Cerebellar cortex (tissue), 1 donor: ENCODE measurements around the gene SPOP.
"Not testable (repeated sequence)": the region's sequence is repeated elsewhere in the genome, so short reads cannot be mapped to it uniquely, and the experiment has no call there.

Experiments
- DNase-seq: peaks from one replicate; pipeline ENCODE4 v3.0.0-alpha.2; 2015; ENCODE audit warnings: low spot score

SPOP gene

GRCh38 chr17:49695698-49696232 lies 17.9 kb upstream of the SPOP start:
- DNase-seq = no peak

DNA sequence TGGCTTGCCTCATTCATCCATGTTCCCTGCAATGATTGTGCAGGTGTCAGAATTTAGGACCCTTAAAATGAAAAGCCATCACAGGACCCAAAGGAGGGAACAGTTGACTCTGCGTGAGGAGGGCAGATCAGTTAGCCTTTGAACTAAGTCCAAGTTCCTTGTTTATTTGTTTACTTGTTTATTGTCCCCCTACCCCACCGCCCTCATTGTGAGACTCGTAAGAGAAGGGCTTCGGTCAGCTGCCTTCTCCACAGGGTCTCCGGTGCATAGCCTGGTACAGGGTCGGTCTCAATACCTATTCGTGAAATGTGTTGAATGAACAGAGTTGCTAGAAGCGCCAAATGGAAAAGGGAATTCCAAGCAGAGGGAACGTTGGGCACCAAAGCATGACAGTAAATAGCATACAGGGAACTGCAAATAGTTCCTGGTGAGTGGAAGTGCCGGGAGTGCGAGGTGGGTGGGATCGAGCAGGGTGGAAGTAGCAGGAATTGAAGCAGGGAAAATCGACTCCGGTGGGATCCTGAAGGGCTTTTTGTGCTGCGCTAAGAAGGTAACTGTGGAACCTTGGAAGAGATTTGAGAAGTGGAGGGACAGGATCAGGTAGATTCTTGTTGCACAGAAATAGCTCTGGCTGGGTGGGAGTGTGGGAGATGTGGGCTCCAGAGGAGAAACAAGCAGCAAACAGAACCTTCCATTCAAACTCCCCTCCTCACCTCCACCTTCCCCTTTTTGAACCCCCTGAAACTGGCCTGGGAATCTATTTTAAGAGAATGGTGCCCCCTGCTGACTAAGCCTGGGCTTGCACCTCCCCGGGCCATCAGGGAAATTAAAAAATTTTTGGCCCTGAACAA lies 17.2 kb upstream of the SPOP start:
- DNase-seq = peak; percentile 84

DNA sequence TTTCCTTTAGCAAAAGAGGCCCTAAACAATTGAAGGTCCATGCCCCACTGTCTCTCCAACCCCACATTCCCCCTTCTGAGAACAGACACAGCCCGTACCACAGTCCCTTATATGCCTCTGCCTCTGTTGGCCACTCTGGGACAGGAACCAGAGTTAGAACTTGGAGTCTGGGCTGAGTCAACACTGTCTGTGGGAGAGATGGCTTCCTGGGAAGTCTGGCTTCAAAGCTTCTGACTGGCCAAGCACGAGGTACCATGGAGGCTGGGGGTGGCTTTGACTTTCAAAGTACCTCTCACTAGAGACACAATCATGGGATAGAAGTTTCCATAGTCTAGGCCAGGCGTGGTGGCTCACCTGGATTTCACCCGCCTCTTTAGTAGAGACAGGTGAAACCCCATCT lies 14.9 kb upstream of the SPOP start:
- no peak for DNase-seq

- DNase-seq = peak; percentile 77
Observed at GRCh38 chr17:49691677-49692191, 13.8 kb upstream of the SPOP start.

DNA sequence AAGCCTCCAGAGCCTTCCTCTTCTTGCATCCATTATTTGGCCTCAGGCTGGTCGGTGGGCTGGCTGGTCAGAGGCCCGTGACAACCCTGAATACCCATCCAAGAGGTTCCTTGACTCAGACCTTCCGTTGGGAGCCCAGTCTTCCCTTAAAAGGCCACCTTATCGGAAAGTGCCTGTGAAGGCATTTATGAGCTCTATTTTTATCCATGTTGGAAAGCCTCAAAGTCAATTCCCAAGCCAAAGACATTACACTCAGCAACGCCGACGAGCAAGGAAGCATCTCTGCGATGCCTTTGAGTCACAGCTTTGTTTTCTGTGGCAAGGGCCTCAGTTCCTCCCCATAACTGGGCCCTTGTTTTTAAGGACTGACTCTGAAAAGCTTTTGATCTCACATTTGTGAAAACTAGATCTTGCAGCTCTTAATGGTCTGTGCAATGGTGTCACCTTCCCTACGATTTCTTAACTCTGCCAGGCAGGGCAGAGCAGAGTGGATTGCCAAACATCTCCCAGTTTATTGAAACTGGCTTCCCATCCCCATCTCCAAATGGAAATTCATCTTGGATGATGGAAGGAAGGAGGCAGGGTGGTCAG lies 13.3 kb upstream of the SPOP start:
- peak; percentile 72 for DNase-seq

DNA sequence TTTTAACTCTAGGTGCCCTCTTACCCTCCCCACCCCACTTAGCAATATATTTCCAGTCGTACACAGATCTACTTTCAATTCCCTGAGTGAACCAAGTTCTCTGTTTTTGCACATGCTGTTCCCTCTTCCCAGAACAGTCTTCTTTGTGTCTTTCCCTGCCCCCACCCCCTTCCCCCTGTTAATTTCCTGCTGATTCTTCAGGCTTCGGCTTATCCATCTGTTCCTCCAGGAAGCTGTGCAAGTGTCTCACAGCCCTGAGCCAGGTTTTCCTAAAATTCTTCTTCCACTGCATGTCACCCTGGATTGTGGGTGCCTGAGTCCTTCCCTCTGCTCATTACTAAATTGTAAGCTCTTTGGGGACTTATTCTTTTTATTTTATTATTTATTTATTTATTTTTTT lies 12.4 kb upstream of the SPOP start:
- peak; percentile 79 for DNase-seq

DNA sequence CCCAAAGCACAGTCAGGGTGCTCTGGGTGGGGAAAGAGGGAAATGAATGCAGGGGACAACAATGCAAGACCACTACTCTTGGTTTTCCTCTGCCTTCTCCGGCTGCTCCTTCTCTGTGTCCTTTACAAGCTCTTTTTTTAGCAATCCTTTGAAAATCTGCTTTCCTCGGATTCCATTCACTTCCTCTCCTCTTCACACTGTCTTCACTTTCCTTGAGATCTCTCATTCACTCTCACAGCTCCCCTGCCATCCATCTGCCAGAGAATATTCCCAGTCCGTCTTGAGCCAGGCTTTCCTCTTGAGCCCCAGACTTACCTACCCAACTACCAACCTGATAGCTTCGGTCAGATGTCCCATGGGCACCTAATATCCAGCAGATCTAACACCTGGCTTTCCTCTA lies 11.0 kb upstream of the SPOP start:
- no peak for DNase-seq

DNA sequence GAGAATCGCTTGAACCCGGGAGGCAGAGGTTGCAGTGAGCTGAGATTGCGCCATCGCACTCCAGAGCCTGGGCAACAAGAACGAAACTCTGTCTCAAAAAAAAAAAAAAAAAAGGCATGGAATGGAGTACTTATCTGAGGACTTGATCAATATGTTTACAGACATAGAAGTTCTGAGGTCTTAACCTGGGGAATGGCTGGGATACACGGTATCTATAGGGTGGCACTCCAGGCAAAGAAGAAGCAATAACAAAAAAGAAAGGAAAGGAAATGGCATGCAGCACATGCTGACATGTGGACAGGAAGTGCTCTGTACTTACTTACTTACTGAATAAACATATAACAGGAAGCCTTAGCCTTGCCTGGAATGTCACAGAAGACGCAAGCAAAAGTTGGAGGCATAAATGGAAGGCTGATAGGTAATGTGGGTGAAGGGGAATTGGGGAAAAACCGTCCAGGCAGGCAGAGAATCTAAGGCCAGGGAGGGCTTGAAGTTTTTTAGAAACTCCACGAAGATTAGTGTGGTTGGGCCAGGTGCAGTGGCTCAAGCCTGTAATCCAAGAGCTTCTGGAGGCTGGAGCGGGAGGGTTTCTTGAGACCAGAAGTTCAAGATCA lies 10.1 kb upstream of the SPOP start:
- no peak for DNase-seq

- no peak for DNase-seq
Observed at GRCh38 chr17:49681106-49681979, 3.4 kb upstream of the SPOP start.

GRCh38 chr17:49680314-49680713 lies 2.4 kb upstream of the SPOP start:
- peak; percentile 92 for DNase-seq

DNA sequence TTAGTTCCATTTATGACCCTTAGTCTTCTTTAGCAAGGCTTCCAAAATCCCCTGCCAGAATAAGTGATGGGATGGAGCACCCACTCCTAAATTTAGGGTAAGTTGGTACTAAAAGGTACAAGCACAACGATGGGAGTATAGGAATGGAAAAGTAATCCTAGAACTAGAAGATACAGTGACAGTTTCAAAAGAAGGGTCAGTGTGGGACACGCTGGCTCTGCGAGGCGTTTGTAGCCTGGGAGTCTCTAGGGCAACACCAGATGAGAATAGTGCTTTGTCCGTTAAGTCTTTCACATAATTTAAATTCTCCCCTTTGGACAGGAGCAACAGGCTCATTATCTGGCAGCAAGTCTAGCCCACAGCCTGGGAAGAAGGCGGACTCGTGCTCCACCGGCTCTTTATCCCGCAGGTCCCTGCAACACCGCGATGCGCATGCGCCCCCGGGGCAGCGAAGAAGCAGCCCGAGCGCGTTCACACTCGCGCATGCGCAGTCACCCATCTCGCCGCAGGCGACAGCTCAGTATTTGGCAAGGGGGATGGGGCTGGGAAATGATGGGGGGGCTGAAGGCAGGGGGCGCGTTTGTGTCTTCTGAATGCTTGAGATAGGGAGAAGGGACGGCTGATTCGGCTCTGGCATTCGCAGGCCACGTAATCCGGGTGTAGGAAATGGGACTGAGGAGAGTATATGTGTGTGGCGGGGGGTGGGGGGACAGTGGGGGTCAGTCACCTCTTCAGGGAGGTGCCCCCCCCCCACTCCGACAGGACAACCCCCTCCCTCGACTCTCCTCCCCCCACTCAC lies 564 bp downstream of the SPOP start:
- peak; percentile 94 for DNase-seq

DNA sequence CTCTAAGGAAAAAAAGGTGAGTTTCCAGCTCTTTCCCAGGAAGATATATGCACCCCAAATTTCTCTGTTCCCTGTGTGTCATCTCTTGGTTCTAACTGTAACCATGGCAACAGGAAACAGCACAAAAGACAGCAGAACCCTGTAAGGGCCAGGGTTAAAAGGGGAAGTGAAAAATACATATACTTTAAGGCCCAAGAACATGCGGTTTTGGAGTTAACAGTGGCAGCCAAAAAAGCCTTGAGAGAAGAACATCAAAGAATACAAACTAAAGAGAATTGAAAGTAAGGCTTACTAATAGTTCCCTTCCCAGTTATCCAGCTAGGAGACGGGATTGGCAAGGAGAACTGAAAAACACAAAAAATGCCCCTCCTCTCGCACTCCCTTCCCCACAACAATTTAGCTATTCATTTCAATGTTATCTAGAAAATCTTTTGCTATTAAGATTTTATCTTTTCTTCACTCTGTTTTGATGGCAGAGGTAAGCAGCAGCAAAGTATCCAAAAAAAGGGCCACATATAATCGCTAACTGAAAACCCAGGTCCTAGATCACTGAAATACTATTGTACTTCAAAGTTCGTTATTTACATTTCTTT lies 1.5 kb downstream of the SPOP start:
- DNase-seq = no peak

DNA sequence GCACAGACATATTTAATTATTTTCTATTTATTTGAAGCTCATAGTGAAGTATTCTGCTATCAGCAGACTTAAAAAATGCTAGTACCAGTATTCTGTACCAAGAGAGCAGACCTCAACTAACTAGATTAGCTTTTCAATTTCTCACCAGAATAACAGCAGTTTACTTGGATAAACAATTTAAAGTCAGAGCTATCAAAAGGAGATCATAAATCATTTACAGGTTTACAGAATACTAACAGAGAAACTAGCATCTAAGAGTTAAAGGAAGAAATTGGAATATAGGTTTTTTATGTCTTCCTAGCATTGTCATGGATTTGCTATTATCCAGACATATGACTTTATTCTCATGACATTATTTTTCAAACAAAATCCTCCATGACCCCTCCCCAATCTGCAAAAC lies 3.4 kb downstream of the SPOP start:
- no peak for DNase-seq

DNA sequence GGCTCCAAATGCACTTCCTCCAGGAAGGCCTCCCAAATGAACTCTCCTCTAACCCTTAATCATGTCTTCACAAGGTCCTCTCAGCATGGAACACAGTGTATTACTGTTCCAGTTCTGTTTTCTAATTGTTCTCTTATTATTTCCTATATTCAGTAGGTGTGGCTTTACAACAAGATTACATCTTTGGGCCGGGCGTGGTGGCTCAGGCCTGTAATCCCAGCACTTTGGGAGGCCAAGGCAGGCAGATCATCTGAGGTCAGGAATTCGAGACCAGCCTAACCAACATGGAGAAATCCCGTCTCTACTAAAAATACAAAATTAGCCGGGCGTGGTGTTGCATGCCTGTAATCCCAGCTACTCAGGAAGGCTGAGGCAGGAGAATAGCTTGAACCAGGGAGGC lies 4.2 kb downstream of the SPOP start:
- not testable (repeated sequence) for DNase-seq

- DNase-seq = peak; percentile 42
Observed at GRCh38 chr17:49670641-49671040, 7.3 kb downstream of the SPOP start.

- DNase-seq = no peak
Observed at GRCh38 chr17:49670002-49670401, 7.9 kb downstream of the SPOP start.

DNA sequence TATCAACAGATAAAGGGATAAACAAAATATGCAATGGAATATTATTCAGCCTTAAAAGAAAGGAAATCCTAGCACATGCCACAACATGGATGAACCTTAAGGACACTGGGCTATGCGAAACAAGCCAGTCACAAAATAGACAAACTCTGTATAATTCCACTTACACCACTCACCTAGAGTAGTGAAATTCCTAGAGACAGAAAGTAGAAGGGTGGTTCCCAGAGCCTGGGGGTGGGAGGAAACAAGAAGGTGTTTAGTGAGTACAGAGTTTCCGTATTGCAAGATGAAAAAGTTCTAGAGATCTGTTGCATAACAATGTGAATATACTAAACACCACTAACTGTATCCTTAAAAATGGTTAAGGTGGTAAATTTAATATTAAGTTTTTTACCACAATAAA lies 10.0 kb downstream of the SPOP start:
- no peak for DNase-seq

DNA sequence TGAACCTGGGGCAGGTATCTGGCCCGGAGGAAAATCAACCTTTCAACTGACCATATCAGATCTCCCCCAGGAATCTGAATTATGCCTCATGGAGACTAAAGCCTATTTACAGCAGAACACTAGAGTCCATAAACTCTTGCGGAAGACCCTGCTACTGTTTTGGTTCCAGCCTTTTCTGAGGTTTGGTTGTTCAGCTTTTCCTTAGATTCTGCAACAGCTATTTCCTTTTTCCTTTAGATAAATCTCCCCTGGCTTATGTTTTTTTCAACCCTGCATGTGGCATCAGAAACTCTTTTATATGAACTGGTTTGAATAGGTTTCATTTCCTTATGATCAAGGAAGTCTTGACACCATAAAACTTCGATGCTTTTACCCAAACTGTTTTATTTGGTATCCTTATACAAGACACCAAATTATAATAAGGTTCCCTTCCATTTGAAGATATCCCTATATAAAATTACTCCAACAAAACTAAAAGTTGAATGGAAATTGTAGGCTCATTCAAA lies 13.1 kb downstream of the SPOP start:
- no peak for DNase-seq

DNA sequence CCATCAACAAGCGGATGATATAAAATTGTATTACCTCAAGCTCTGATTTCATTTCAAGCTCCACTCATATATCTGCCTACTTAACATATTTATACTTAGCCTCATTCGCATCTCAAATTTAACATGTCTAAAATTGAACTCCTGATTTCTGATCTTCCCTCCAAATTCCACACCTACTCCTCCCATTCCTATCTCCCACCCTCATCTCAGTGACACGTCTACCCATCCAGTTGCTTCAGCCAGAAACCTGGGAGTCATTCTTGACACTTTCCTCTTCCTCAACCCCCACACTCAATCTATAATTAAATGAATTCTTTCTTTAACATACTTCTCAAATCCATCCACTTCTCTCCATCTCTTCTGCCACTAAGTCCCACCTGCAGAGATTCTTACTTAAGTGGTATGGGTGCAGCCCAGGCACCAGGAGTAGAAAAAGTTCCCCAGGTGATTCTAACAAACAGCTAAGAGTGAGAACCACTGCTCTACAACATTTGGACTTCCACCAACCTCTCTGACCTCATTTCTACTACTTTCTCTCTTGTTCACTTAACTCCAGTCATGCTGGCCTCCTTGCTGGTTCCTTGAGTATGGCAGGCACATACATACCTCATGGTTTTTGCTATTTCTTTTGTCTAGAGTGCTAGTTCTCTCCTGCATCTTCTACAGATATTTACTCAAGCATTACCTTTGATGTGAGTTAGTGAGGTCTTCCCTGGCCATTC lies 18.1 kb downstream of the SPOP start:
- no peak for DNase-seq

- no peak for DNase-seq
Observed at GRCh38 chr17:49656247-49656646, 21.6 kb downstream of the SPOP start.
